HG02973 (cell line): Measurements from ENCODE around the gene CALHM4.
"Not testable (repeated sequence)": the region's sequence is repeated elsewhere in the genome, so short reads cannot be mapped to it uniquely, and the experiment has no call there.

Experiments used
- ATAC-seq: cut with Tn5 transposase; IDR thresholded peaks from one replicate; pipeline ENCODE4 v1.9.1; 2021; ENCODE audit warnings: moderate library complexity; ENCODE audit not compliant: unreplicated experiment

CALHM4 gene

DNA sequence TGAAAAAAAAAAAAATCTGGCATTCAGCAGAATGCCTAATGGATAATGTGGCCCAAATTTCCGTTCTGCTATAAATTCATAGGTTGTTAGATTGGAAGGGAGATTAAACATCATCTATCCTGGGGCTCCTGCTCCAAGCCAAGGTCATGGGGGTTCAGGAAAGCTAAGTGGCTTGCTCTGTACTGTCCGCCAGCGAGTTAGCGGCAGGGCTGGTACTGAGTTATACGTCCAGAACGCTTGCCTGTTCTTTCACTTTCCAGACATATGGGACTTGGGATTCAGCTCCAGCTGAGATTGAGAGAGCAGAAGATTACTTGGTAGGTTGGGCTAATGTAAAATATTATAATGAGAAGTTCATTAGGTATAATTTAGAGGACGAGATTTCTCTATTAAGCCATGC lies 18.6 kb downstream of the CALHM4 start:
- no peak for ATAC-seq

- no peak for ATAC-seq
Observed at GRCh38 chr6:116575227-116575626, 21.7 kb downstream of the CALHM4 start.

- ATAC-seq, result no peak
Observed at GRCh38 chr6:116577486-116577885, 23.9 kb downstream of the CALHM4 start.

- no peak for ATAC-seq
Observed at GRCh38 chr6:116578335-116578734, 24.8 kb downstream of the CALHM4 start.

GRCh38 chr6:116579143-116579542 lies 25.6 kb downstream of the CALHM4 start:
- no peak for ATAC-seq

GRCh38 chr6:116580198-116580597 lies 26.6 kb downstream of the CALHM4 start:
- no peak for ATAC-seq

DNA sequence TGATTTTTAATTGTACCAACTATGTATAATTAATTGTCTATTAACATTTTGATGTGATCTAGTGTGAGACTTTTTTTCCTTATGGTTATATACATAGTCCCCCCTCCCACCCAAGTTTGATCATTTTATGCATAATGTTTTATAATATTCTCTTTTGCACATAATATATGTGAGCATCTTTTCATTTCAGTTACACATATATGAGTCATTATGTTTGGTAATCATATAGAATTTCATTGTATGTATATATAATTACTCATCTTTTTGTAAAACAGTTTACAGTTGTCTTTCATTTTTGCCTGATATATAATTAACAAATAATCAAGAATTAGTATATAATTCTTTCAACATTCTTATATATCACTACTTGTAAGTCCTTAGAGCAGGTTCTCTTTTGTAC lies 32.7 kb downstream of the CALHM4 start:
- ATAC-seq, result no peak

GRCh38 chr6:116586738-116587137 lies 33.2 kb downstream of the CALHM4 start:
- no peak for ATAC-seq

DNA sequence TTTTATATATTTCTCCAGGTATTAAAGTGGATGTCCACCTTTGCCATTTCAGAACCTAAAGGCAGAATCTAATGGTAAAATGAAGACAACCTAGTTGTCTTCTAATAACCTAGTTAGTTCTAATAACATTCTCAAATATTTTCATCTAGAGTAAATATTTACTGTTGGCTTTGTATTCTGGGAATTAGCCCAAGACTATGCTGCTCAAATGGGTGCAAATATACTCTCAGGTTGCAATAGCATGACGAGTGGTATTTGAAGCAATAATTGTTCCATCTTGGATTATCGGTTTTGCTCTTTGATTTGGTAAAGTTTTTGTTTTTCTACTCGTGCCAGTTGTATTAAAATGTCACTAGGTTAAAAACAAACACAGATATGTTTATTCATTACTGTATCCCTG lies 41.7 kb downstream of the CALHM4 start:
- ATAC-seq, result no peak

GRCh38 chr6:116596815-116597214 lies 43.3 kb downstream of the CALHM4 start:
- no peak for ATAC-seq

DNA sequence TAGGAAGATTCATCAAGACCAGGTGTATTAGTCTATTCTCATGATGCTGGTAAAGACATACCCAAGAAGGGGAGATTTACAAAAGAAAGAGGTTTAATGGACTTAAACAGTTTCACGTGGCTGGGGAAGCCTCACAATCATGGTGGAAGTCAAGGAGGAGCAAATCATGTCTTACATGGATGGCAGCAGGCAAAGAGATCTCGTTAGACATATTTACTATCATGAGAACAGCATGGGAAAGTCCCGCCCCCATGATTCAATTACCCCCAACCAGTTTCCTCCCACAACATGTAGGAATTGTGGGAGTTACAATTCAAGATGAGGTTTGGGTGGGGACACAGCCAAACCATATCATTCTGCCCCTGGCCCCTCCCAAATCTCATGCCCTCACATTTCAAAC lies 50.4 kb downstream of the CALHM4 start:
- not testable (repeated sequence) for ATAC-seq

- not testable (repeated sequence) for ATAC-seq
Observed at GRCh38 chr6:116604868-116605267, 51.3 kb downstream of the CALHM4 start.

DNA sequence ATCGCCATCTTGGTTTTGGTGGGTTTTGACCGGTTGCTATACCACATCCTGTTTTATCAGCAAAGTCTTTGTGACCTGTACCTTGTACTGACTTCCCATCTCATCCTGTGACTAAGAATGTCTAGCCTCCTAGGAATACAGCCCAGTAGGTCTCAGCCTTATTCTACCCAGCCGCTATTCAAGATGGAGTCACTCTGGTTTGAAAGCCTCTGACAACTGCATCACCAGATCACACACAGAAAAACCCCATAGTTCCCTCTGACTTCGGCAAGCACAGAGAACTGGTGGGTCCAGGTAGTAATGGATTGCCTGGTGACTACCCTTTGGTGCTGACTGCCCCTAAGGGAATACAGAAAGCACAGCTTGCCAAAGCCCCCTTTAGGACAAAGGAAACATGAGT lies 52.4 kb downstream of the CALHM4 start:
- no peak for ATAC-seq
